ENCODE results near the gene TESPA1.
"Not testable (repeated sequence)": the region's sequence is repeated elsewhere in the genome, so short reads cannot be mapped to it uniquely, and the experiment has no call there.

The TESPA1 gene

GRCh38 chr12:54949073-54949711, 35.4 kb downstream of the TESPA1 start:
- TF ChIP-seq CTCF (conservative IDR thresholded peaks at IDR 0.05) = no peak
- no peak for TF ChIP-seq ZFX (IDR thresholded peaks at IDR 0.05)
- H3K27ac ChIP-seq = no peak overlapping the region

GRCh38 chr12:54948171-54948570, 36.4 kb downstream of the TESPA1 start:
- TF ChIP-seq CTCF (conservative IDR thresholded peaks at IDR 0.05) = no peak
- no peak for TF ChIP-seq ZFX (IDR thresholded peaks at IDR 0.05)
- H3K27ac ChIP-seq = no peak overlapping the region

- TF ChIP-seq ZFX (IDR thresholded peaks at IDR 0.05) (no peak), CTCF (conservative IDR thresholded peaks at IDR 0.05) (no peak)
- no peak overlapping the region for H3K27ac ChIP-seq
These were observed 39.5 kb downstream of the TESPA1 start for GRCh38 chr12:54945082-54945481.

GRCh38 chr12:54943292-54943691, 41.3 kb downstream of the TESPA1 start:
- not testable (repeated sequence) for H3K27ac ChIP-seq

- H3K27ac ChIP-seq = no peak overlapping the region
- TF ChIP-seq ZFX (IDR thresholded peaks at IDR 0.05) = no peak
- no peak for TF ChIP-seq CTCF (conservative IDR thresholded peaks at IDR 0.05)
These were observed 42.9 kb downstream of the TESPA1 start for GRCh38 chr12:54941659-54942058.

GRCh38 chr12:54940727-54941315, 43.7 kb downstream of the TESPA1 start:
- H3K27ac ChIP-seq = no peak overlapping the region
- TF ChIP-seq CTCF (conservative IDR thresholded peaks at IDR 0.05) (no peak), ZFX (IDR thresholded peaks at IDR 0.05) (no peak)

- H3K27ac ChIP-seq = no peak overlapping the region
- TF ChIP-seq CTCF (conservative IDR thresholded peaks at IDR 0.05) (no peak), ZFX (IDR thresholded peaks at IDR 0.05) (no peak)
These were observed 46.6 kb downstream of the TESPA1 start for GRCh38 chr12:54937929-54938328.

DNA sequence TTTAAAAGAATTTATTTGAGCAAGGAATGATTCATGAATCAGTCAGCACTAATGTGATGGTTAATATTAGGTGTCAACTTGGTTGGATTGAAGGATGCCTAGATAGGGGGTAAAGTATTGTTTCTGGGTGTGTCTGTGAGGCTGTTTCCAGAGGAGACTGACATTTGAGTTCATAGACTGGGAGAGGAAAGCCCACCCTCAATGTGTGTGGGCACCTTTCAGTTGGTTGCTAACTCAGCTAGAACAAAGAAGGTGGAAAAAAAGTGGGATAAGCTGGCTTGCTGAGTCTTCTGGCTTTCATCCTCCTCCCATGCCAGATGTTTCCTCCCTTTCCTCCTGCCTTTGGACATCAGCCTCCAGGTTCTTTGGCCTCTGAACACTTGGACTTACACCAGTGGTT, 47.2 kb downstream of the TESPA1 start:
- H3K27ac ChIP-seq = no peak overlapping the region
- TF ChIP-seq CTCF (conservative IDR thresholded peaks at IDR 0.05) = no peak
- TF ChIP-seq ZFX (IDR thresholded peaks at IDR 0.05) = no peak

Data from C4-2B (cell line).